GM19372 (cell line): Measurements from ENCODE around the gene RALBP1.

Experiments used
- ATAC-seq: cut with Tn5 transposase; IDR thresholded peaks from one replicate; pipeline ENCODE4 v1.9.1; 2021; ENCODE audit warnings: mild to moderate bottlenecking, low read depth, moderate library complexity; ENCODE audit not compliant: unreplicated experiment

The RALBP1 gene

DNA sequence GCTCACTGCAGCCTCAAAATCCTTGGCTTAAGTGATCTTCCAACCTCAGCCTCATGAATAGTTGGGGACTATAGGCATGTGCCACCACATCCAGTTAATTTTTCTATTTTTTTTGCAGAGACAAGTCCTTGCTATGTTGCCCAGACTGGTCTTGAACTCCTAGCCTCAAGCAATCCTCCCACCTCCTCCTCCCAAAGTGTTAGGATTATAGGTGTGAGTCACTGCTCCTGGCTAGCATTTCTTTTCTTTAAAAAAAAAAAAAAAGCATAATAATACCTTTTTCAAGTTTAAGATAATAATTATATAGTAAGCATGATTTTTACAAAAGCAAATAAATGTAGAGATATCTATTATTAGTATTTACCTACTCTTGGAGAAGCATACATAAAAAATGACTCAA is 103.0 kb downstream of the RALBP1 start:
- ATAC-seq: no peak

DNA sequence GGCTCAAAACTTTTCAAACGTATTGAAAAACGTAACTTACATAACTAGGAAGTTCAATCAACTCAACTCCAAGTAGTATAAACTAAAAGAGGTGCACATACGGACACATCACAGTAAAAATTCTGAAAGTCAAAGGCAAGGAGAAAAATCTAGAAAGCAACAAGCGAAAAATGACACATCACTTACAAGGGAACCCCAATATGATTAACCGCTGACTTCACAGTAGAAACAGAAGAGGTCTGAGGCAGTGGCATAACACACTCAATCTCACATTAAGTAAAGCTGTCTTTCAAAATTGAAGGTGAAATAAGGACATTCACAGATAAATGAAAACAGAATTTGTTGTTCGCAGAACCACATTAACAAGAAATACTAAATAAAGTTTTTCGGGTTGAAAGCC is 106.4 kb downstream of the RALBP1 start:
- ATAC-seq: no peak

DNA sequence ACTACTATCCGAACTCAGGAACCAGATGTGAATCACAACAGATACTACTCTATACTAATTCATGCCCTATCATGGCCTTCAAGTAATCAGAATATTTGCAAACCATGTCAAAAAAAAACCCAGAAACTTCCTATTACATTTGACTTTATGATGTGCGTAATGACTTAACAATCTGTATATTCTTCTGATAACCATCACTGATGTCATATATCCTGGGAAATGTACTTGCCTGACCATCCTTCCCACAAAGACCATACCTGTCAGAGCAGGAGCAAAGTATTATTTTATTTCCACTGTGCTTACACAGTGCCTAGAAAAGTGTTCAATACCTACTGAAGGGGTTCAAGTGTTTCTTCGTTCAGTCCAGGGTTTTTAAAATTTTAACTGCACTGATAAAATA is 111.5 kb downstream of the RALBP1 start:
- no peak for ATAC-seq
